ENCODE results near the gene MMP11.
A peak's percentile ranks its signal among the peaks of the same experiment; 100 is the strongest.

MMP11 gene

GRCh38 chr22:23781511-23782183 is 9.0 kb downstream of the MMP11 start:
- no peak for DNase-seq

GRCh38 chr22:23782252-23782651 is 9.6 kb downstream of the MMP11 start:
- no peak for DNase-seq

DNA sequence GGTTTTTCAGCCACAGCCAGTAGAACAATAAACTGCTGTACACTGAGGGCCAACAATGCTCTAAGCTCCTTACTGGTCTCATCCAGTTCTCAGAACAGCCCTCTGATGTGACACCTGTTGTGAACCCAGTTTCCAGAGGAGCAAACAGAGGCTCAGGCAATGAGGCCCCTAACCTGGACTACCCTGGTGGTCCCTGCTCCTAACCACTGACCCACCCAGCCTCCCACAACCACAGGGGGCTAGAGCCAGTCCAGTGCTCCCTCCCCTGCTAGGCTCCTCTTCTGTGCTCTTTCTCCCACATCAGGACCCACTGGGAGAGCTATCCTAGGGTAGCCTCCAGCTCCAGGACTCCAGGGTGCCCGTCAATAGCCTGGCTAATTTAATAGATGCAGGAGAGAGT is 10.1 kb downstream of the MMP11 start:
- DNase-seq, result no peak

DNA sequence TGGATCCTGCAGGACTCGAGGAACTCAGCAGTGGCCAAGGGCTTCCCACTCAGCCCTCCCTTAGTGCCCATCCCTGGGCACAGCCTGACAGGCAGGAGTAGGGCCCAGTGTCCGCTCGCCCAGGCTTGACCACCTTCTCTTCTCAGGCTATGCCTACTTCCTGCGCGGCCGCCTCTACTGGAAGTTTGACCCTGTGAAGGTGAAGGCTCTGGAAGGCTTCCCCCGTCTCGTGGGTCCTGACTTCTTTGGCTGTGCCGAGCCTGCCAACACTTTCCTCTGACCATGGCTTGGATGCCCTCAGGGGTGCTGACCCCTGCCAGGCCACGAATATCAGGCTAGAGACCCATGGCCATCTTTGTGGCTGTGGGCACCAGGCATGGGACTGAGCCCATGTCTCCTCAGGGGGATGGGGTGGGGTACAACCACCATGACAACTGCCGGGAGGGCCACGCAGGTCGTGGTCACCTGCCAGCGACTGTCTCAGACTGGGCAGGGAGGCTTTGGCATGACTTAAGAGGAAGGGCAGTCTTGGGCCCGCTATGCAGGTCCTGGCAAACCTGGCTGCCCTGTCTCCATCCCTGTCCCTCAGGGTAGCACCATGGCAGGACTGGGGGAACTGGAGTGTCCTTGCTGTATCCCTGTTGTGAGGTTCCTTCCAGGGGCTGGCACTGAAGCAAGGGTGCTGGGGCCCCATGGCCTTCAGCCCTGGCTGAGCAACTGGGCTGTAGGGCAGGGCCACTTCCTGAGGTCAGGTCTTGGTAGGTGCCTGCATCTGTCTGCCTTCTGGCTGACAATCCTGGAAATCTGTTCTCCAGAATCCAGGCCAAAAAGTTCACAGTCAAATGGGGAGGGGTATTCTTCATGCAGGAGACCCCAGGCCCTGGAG is 10.9 kb downstream of the MMP11 start:
- DNase-seq, result no peak

DNA sequence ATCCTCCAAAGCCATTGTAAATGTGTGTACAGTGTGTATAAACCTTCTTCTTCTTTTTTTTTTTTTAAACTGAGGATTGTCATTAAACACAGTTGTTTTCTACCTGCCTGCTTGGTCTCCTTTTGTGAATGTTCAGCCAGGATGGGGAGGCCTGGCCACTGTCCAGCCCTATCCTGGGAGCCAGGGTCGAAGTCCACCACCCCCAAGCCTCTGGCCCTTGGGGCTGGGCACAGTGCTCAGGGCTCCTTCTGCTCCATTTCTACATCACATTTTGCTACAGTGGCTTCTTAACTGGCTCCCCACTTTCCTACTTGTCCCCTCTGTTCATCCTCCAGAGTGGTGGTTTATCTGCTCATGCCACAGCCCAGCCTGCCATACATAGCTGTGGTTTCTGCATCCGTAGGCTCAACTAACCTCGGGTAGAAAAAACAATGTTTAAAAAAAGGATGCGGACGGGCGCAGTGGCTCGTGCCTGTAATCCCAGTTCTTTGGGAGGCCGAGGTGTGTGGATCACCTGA is 11.6 kb downstream of the MMP11 start:
- no peak for DNase-seq

DNA sequence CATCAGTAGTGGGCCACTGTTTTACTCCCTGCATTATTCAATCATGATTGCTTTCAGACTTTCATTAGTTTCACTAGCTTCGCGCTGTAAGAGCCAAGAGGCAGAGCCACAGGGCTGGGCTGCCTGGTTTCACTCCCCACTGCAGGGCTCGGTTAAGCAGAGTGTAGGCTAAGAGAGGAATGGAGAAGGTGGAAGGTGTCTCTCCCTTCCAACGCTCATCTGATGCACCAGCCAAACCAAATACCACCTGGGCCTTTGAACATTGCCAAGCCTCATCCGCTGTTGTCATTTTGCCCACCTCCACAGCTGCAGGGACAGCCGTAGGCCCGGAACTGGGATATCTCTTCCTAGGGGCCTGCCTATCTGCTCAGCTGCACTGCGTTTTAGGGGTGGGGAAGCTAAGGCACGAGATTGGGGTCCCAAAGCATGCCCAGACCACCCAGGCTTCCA is 13.6 kb downstream of the MMP11 start:
- no peak for DNase-seq

- peak; percentile 44 for DNase-seq
These were observed 14.3 kb downstream of the MMP11 start, which contains the start of gene SMARCB1 for GRCh38 chr22:23786752-23787599. TSS of gene SMARCB1 (plus strand) at chr22:23786966. CDS start at chr22:23787170, 204 bp downstream.

- DNase-seq, result no peak
These were observed 14.9 kb downstream of the MMP11 start for GRCh38 chr22:23787600-23787896.

- DNase-seq, result no peak
These were observed 15.3 kb downstream of the MMP11 start for GRCh38 chr22:23787910-23788309.

GRCh38 chr22:23789121-23789520 is 16.5 kb downstream of the MMP11 start:
- DNase-seq, result no peak

GRCh38 chr22:23789638-23790037 is 17.0 kb downstream of the MMP11 start:
- DNase-seq, result no peak

- DNase-seq, result no peak
These were observed 18.4 kb downstream of the MMP11 start for GRCh38 chr22:23790819-23791737.

DNA sequence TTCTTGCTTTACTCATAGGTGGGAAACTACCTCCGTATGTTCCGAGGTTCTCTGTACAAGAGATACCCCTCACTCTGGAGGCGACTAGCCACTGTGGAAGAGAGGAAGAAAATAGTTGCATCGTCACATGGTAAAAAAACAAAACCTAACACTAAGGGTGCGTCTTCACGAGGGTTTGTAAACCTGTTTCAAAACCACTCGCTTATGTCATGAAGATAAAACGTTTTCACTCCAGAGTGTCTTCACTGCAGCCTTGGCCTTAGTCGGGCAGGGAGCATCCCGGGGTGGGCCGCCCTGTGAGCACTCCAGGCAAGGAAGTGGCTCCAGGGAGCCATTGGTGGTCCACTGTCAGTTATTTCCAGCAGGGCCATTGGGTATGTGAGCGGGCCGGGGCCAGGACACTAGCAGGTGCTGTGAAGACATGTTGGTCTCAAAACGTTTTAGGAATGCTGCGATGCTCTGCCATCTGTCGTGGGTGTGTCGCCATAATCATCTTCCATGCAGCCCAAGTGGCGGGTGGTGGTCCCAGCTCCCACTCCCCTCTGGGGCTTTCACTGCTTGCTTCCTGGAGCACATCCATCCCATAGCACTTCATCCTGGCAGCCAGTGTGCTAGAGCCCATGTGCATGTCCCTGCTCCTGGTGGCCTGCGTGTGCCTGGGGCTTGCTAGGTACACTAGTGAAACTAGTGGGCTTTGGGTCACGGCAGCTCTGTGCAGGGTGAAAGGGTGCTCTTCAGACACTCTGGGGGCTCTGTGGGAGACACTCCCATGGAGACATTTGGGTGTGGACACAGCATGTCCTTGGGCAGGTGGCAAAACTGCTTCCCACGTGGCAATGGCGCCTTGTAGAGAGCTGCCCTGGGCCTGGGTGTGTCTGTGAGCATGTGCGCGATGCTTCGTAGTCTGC is 19.3 kb downstream of the MMP11 start:
- DNase-seq, result no peak

DNA sequence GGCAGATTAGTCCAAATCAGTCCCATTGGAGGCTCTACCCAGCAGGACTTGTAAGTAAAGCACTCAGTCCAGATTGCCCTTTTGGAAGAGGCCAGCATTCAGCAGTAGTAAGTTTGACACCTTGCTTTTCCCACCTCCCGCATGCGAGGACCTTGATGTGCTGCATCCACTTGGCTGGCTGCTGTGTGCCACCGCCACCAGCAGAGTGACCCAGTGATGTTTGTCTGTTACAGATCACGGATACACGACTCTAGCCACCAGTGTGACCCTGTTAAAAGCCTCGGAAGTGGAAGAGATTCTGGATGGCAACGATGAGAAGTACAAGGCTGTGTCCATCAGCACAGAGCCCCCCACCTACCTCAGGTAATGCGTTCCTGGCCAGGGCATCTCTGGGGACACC is 20.7 kb downstream of the MMP11 start:
- DNase-seq, result no peak

GRCh38 chr22:23796461-23796860 is 23.8 kb downstream of the MMP11 start:
- DNase-seq, result no peak

DNA sequence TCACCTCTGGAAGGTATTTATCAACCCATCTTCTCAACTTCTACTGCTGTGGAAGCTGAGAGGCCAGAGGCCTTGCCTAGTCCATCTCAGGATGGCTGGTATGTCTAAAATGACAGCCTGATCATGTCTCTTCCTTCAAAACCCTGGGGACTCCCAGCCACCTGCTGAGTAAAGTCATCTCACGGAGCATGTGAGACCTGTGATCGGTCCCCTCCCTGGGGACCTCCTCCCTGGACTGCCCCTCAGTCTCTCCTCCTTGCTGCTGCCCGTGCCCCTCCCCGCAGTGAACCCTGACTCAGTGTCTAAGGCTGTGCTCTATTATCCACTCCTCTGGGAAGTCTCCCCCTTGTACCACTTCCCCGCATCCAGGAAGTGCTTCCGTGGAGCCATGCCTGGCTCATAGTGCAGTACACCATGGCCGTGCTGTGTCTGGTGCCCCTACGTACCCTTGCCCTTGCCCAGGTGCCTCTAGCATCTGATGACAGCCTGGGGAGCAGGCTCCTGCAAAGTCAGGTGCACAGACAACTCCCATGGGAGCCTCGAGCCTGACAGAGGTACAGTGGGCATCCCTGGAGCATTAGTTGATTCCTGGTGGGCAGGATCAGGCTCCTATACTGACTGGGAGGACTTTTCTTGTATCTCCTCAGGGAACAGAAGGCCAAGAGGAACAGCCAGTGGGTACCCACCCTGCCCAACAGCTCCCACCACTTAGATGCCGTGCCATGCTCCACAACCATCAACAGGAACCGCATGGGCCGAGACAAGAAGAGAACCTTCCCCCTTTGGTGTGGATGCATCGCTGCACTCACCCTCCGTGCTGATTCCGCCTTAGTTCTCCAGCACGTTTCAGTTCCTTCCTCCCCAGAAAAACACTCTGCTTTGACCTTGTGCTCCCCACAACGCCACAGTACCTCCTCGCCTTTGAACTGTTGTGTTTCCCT is 27.9 kb downstream of the MMP11 start:
- no peak for DNase-seq

- DNase-seq, result no peak
These were observed 28.7 kb downstream of the MMP11 start for GRCh38 chr22:23801238-23801821.

- no peak for DNase-seq
These were observed 29.3 kb downstream of the MMP11 start for GRCh38 chr22:23801886-23802377.
